HCT116 (cell line): Measurements from ENCODE around the gene DEFB126. TPM values are rescaled to one million over a fixed set of nuclear protein-coding genes. Genes with fewer than 3 reads are reported as not detected.
"Not testable (repeated sequence)": the region's sequence is repeated elsewhere in the genome, so short reads cannot be mapped to it uniquely, and the experiment has no call there.

Experiments used
- ATAC-seq: fragments of 200-7000 bp; cut with Tn5 transposase; 2 replicates; pipeline ENCODE4 v1.9.1; 2020; ENCODE audit warnings: mild to moderate bottlenecking, moderate library complexity
- BruUV-seq: library from RNA; stranded (reverse); fragments of 400-500 nt; replicated peaks from 2 replicates; lab custom pipeline; 2021; lab: Mats Ljungman, UMichigan
- CTCF ChIA-PET: fragments of 300-600 bp; sonication (Branson Sonifier 250); formaldehyde crosslinking; loops from one replicate; lab custom pipeline; 2021; ENCODE audit warnings: antibody characterized with exemption; lab: Charles Lee
- POLR2A ChIA-PET: fragments of 300-600, 350-600 bp; sonication (Branson Sonifier 250); formaldehyde crosslinking; loops from one replicate; lab custom pipeline; 2021; ENCODE audit warnings: antibody characterized with exemption; lab: Charles Lee
- RAD21 ChIA-PET, 2 experiments: fragments of 300-600 bp; sonication (Branson Sonifier 250); formaldehyde crosslinking; loops; one replicate each; lab custom pipeline; 2023; ENCODE audit warnings: low total read pairs in 2 of 2; ENCODE audit not compliant: uncharacterized antibody in 2 of 2, unreplicated experiment in 2 of 2, low non-redundant PET in 1 of 2; lab: Charles Lee
- DNase-seq: peaks from one replicate; pipeline ENCODE4 v3.0.0-alpha.2; 2010; ENCODE audit warnings: low read depth, low spot score
- H2AFZ ChIP-seq: fragments of 200-600 bp; shearing (Covaris generic), sonication (generic); 2 replicates; pipeline ENCODE4 v1.6.1; 2017; ENCODE audit warnings: low read depth, mixed run types, mixed read lengths, antibody characterized with exemption, low read length; ENCODE audit not compliant: poor library complexity, severe bottlenecking
- H3K27ac ChIP-seq: 2 replicates; pipeline ENCODE4 v1.5.1; 2012; ENCODE audit warnings: low read depth, low read length
- H3K27me3 ChIP-seq: fragments of 200-600 bp; sonication (generic); 2 replicates; pipeline ENCODE4 v1.6.1; 2016; ENCODE audit warnings: mixed run types, low read length, mixed read lengths; ENCODE audit not compliant: insufficient read depth
- H3K36me3 ChIP-seq, 2 experiments: fragments of 200-500 bp in 1 of 2; fragments of 200-600 bp in 1 of 2; sonication (Bioruptor generic) in 1 of 2; sonication (generic) in 1 of 2; 2 replicates each; pipeline versions ENCODE4 v1.5.1 to v1.6.1; 2014 to 2016; ENCODE audit warnings: low read length in 2 of 2, inconsistent platforms in 1 of 2, mixed read lengths in 1 of 2, mixed run types in 1 of 2; ENCODE audit not compliant: insufficient read depth in 2 of 2, control insufficient read depth in 1 of 2
- H3K4me1 ChIP-seq, 2 experiments: fragments of 200-600 bp in 1 of 2; sonication (generic) in 1 of 2; 2 replicates each; pipeline versions ENCODE4 v1.5.1 to v1.6.1; 2012 to 2017; ENCODE audit warnings: low read length in 2 of 2, inconsistent platforms in 1 of 2, mild to moderate bottlenecking in 1 of 2, mixed read lengths in 1 of 2, mixed run types in 1 of 2, moderate library complexity in 1 of 2; ENCODE audit not compliant: insufficient read depth in 2 of 2, control insufficient read depth in 1 of 2
- H3K4me2 ChIP-seq: fragments of 200-600 bp; sonication (generic); 2 replicates; pipeline ENCODE4 v1.6.1; 2017; ENCODE audit warnings: mixed run types, low read length, mixed read lengths
- H3K4me3 ChIP-seq, 2 experiments: fragments of 200-600 bp in 1 of 2; sonication (generic) in 1 of 2; replicated peaks in 1 of 2; 2 replicates each; pipeline ENCODE4 v1.5.1; 2011 to 2016; ENCODE audit warnings: low read length in 2 of 2, control low read depth in 1 of 2, low read depth in 1 of 2, mild to moderate bottlenecking in 1 of 2, mixed read lengths in 1 of 2, mixed run types in 1 of 2
- H3K79me2 ChIP-seq: fragments of 200-600 bp; sonication (generic); 2 replicates; pipeline ENCODE4 v1.6.1; 2017; ENCODE audit warnings: mild to moderate bottlenecking, mixed run types, low read length, moderate library complexity, mixed read lengths; ENCODE audit not compliant: insufficient read depth
- H3K9ac ChIP-seq: fragments of 200-600 bp; sonication (generic); 2 replicates; pipeline ENCODE4 v1.6.1; 2016; ENCODE audit warnings: low read length, mixed read lengths
- H3K9me2 ChIP-seq: fragments of 200-600 bp; sonication (generic), shearing (Covaris generic); 2 replicates; pipeline ENCODE4 v1.6.1; 2017; ENCODE audit warnings: mixed run types, mild to moderate bottlenecking, moderate library complexity; ENCODE audit not compliant: insufficient read depth
- H3K9me3 ChIP-seq, 2 experiments: fragments of 200-500 bp in 1 of 2; fragments of 200-600 bp in 1 of 2; sonication (Bioruptor generic) in 1 of 2; sonication (generic) in 1 of 2; 2 replicates each; pipeline ENCODE4 v1.6.1; 2014 to 2017; ENCODE audit warnings: low read length in 2 of 2, mixed read lengths in 2 of 2, inconsistent platforms in 1 of 2, low read depth in 1 of 2, mild to moderate bottlenecking in 1 of 2, mixed run types in 1 of 2, moderate library complexity in 1 of 2; ENCODE audit not compliant: control insufficient read depth in 1 of 2, insufficient read depth in 1 of 2
- H4K20me1 ChIP-seq: fragments of 200-600 bp; sonication (generic), shearing (Covaris generic); 2 replicates; pipeline ENCODE4 v1.6.1; 2017; ENCODE audit warnings: mixed run types, mild to moderate bottlenecking, moderate library complexity; ENCODE audit not compliant: insufficient read depth
- CBX3 ChIP-seq: IDR thresholded peaks from 2 replicates; pipeline ENCODE4 v1.6.1; 2012; ENCODE audit warnings: low read depth
- EGR1 ChIP-seq: IDR thresholded peaks from 2 replicates; pipeline ENCODE4 v1.6.1; 2012; ENCODE audit warnings: low read depth
- EZH2 ChIP-seq: fragments of 200-600 bp; sonication (generic); IDR thresholded peaks from 2 replicates; pipeline ENCODE4 v1.6.1; 2017; ENCODE audit warnings: antibody characterized with exemption, mixed run types
- EZH2phosphoT487 ChIP-seq: fragments of 200-600 bp; IDR thresholded peaks from 2 replicates; pipeline ENCODE4 v1.6.1; 2018; ENCODE audit warnings: antibody characterized with exemption, borderline replicate concordance
- FOSL1 ChIP-seq: IDR thresholded peaks from 2 replicates; pipeline ENCODE4 v1.6.1; 2012; ENCODE audit warnings: low read depth
- MAX ChIP-seq: IDR thresholded peaks from 2 replicates; pipeline ENCODE4 v1.6.1; 2012
- POLR2A ChIP-seq: IDR thresholded peaks from 2 replicates; pipeline ENCODE4 v1.7.0; 2011; ENCODE audit warnings: borderline replicate concordance; ENCODE audit not compliant: insufficient read depth, insufficient read length; ENCODE audit errors: extremely low read depth
- RAD21 ChIP-seq: IDR thresholded peaks from 2 replicates; pipeline ENCODE4 v1.6.1; 2012; ENCODE audit warnings: low read depth, mild to moderate bottlenecking
- SP1 ChIP-seq: IDR thresholded peaks from 2 replicates; pipeline ENCODE4 v1.6.1; 2012; ENCODE audit warnings: low read depth
- SRF ChIP-seq: IDR thresholded peaks from 2 replicates; pipeline ENCODE4 v1.6.1; 2012; ENCODE audit warnings: low read depth
- TCF7L2 ChIP-seq: IDR thresholded peaks from 2 replicates; pipeline ENCODE4 v1.7.0; 2011; ENCODE audit warnings: borderline replicate concordance, inconsistent platforms; ENCODE audit not compliant: insufficient read depth, insufficient read length; ENCODE audit errors: extremely low read depth
- ZNF274 ChIP-seq: fragments of 200-500 bp; sonication (Bioruptor generic); IDR thresholded peaks from 2 replicates; pipeline ENCODE4 v1.6.1; 2014; ENCODE audit warnings: mild to moderate bottlenecking, low read depth, low read length, inconsistent platforms
- intact Hi-C: fragments of 100-400 bp; cut with micrococcal nuclease; formaldehyde crosslinking; loops from 2 replicates; pipeline ENCODE4 v1.10.0; 2022
- total RNA-seq: library from RNA; stranded (reverse); gene quantifications from one replicate; pipeline ENCODE4 v1.2.1, GENCODE V29; 2021; ENCODE audit not compliant: unreplicated experiment
- TF ChIP-seq, protein P1 (sequence below): IDR thresholded peaks from 2 replicates; pipeline ENCODE4 v1.6.1; 2012; ENCODE audit warnings: low read depth

DEFB126 gene
- total RNA-seq, 1 experiment from 2014 or later, result not detected

GRCh38 chr20:112396-112795 lies 30.0 kb upstream of the DEFB126 start:
- ChIA-PET CTCF (no interaction called here), RAD21 (no interaction called here), POLR2A (no interaction called here)
- Histone ChIP-seq H3K36me3 (no peaks in the 10 kb centered on the region), H3K4me3 (no peak overlapping the region), H4K20me1 (no peaks in the 10 kb centered on the region), H3K79me2 (no peaks in the 10 kb centered on the region), H3K27ac (no peak overlapping the region), H3K4me2 (no peak overlapping the region), H2AFZ (no peak overlapping the region), H3K27me3 (0 out of 2 replicates have a peak, but pooled peaks cover 3% of the 10 kb centered on the region), H3K9ac (no peak overlapping the region), H3K9me3 (no peaks in the 10 kb centered on the region), H3K4me1 (no peaks in the 10 kb centered on the region), H3K9me2 (no peaks in the 10 kb centered on the region)
- intact Hi-C loops, result no loop called here
- BruUV-seq, result no TSS peak
- TF ChIP-seq CBX3 (no peak), FOSL1 (no peak), SRF (no peak), EZH2 (no peak), TCF7L2 (no peak), EGR1 (no peak)
- TF ChIP-seq, protein P1, sequence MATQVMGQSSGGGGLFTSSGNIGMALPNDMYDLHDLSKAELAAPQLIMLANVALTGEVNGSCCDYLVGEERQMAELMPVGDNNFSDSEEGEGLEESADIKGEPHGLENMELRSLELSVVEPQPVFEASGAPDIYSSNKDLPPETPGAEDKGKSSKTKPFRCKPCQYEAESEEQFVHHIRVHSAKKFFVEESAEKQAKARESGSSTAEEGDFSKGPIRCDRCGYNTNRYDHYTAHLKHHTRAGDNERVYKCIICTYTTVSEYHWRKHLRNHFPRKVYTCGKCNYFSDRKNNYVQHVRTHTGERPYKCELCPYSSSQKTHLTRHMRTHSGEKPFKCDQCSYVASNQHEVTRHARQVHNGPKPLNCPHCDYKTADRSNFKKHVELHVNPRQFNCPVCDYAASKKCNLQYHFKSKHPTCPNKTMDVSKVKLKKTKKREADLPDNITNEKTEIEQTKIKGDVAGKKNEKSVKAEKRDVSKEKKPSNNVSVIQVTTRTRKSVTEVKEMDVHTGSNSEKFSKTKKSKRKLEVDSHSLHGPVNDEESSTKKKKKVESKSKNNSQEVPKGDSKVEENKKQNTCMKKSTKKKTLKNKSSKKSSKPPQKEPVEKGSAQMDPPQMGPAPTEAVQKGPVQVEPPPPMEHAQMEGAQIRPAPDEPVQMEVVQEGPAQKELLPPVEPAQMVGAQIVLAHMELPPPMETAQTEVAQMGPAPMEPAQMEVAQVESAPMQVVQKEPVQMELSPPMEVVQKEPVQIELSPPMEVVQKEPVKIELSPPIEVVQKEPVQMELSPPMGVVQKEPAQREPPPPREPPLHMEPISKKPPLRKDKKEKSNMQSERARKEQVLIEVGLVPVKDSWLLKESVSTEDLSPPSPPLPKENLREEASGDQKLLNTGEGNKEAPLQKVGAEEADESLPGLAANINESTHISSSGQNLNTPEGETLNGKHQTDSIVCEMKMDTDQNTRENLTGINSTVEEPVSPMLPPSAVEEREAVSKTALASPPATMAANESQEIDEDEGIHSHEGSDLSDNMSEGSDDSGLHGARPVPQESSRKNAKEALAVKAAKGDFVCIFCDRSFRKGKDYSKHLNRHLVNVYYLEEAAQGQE, result no peak
- no peak for ATAC-seq
- no peak for DNase-seq

DNA sequence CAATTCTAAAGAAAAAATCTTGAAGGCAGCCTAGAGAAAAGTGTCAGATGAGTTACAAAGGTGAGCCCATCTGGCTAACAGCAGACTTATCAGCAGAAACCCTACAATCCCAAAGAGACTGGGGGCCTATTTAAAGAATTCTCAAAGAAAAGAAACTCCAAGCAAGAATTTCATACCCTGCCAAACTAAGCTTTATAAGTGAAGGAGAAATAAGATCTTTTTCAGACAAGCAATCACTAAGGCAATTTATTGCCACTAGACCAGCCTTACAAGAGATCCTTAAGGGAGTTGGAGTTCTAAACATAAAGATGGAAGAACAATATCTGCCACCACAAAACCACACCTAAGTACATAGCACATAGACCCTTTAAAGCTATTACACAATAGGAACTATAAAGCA lies 24.9 kb upstream of the DEFB126 start:
- ChIA-PET RAD21 (no interaction called here), CTCF (no interaction called here), POLR2A (no interaction called here)
- H3K79me2 ChIP-seq, result no peaks in the 10 kb centered on the region
- H3K9me3 ChIP-seq, result no peaks in the 10 kb centered on the region
- TF ChIP-seq ZNF274 (no peak), RAD21 (no peak), SRF (no peak), MAX (no peak), POLR2A (no peak), EZH2phosphoT487 (no peak), SP1 (no peak), TCF7L2 (no peak)
- ATAC-seq (no peak), DNase-seq (no peak)
- intact Hi-C loops, result no loop called here
- no TSS peak for BruUV-seq
- H3K4me2 ChIP-seq, result no peak overlapping the region
- no peaks in the 10 kb centered on the region for H3K4me1 ChIP-seq
- no peaks in the 10 kb centered on the region for H3K9me2 ChIP-seq
- no peaks in the 10 kb centered on the region for H3K27me3 ChIP-seq
- no peaks in the 10 kb centered on the region for H3K36me3 ChIP-seq
- no peak overlapping the region for H3K4me3 ChIP-seq
- no peak overlapping the region for H3K27ac ChIP-seq
- H4K20me1 ChIP-seq, result no peaks in the 10 kb centered on the region
- H2AFZ ChIP-seq, result no peak overlapping the region
- H3K9ac ChIP-seq, result no peak overlapping the region

- H3K9ac ChIP-seq, H3K4me1 ChIP-seq, BruUV-seq, H3K36me3 ChIP-seq, H3K9me2 ChIP-seq, CTCF ChIA-PET, intact Hi-C loops, H4K20me1 ChIP-seq, H3K27ac ChIP-seq, RAD21 ChIA-PET, H3K9me3 ChIP-seq, H3K4me3 ChIP-seq, H3K79me2 ChIP-seq, ATAC-seq, H3K4me2 ChIP-seq, POLR2A ChIA-PET, DNase-seq, H2AFZ ChIP-seq, H3K27me3 ChIP-seq: not testable (repeated sequence)
These were observed 12.5 kb upstream of the DEFB126 start for GRCh38 chr20:129786-130323.
